ENCODE results near the gene PCDHGA6. TPM values are rescaled to one million over a fixed set of nuclear protein-coding genes. Genes with fewer than 3 reads are reported as not detected.

Gene PCDHGA6
- total and polyA plus RNA-seq, 2 of the 8 experiments (the other 6 are each of a cell fraction or from before 2014, with no cell fraction given), result 1.4 to 2.0 TPM

DNA sequence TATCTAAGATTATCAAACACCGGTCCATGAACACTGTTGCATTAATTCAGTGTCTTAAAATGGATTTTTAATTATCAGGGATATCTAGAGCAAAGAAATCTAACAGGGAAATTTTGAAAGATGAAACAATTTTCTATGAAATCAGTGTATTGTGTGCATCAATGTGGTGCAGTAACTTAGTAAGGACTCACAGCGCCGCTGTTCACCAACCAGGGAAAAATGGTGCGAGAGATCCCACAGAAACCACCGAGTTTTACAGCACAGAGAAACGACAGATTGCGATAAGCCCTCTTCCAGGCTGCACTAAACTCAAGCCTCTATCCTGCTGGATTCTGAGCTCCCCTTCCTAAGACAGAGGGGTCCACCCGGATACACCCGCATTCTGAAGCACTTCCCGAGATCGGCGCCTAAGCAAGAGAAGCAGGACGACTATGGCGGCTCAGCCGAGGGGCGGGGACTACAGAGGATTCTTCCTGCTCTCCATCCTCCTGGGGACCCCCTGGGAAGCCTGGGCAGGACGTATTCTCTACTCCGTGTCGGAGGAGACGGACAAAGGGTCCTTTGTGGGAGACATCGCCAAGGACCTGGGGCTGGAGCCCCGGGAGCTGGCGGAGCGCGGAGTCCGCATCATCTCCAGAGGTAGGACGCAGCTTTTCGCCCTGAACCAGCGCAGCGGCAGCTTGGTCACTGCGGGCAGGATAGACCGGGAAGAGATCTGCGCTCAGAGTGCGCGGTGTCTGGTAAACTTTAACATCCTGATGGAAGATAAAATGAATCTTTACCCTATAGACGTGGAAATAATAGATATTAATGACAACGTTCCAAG lies 9.0 kb downstream of the PCDHGA6 start, which contains the start of gene PCDHGA7:
Gene PCDHGA7 (plus strand): TSS at position 274 of the 826 bp plus-strand sequence. CDS start 158 bp downstream, at position 432.
- Histone ChIP-seq H2AFZ (ENCODE audit: low read length) (no peak within 1 kb of the TSS), H2BK20ac (ENCODE audit: low read length) (no peak within 1 kb of the TSS), H3K4ac (replicated peaks; ENCODE audit: insufficient read length, low read depth, low read length) (no peak within 1 kb of the TSS), H3K9me3 (ENCODE audit: insufficient read depth in 2 of 2, low read depth in 1 of 2, low read length in 1 of 2) (peaks cover 22 to 26% of the 10 kb centered on the region in 2 experiments), H3K79me2 (ENCODE audit: control insufficient read depth in 1 of 2, insufficient read depth in 2 of 2, low read length in 2 of 2) (no peaks in the 10 kb centered on the region), H4K91ac (replicated peaks; ENCODE audit: insufficient read length, low read length) (no peak within 1 kb of the TSS), H2AK5ac (ENCODE audit: low read depth, low read length) (no peak within 1 kb of the TSS), H3K18ac (ENCODE audit: extremely low read depth, low read length) (no peak within 1 kb of the TSS), H3K4me3 (ENCODE audit: extremely low read depth in 1 of 4, insufficient read depth in 2 of 4, low read depth in 3 of 4, low read length in 4 of 4) (no peak within 1 kb of the TSS), H3K14ac (ENCODE audit: insufficient read length) (no peak within 1 kb of the TSS), H4K8ac (ENCODE audit: extremely low read depth, insufficient read depth, low read length) (no peak within 1 kb of the TSS; the same call in 1 of the 2 replicates), H3K9ac (replicated peaks in 1 of 4; ENCODE audit: extremely low read depth in 1 of 4, low read depth in 3 of 4, low read length in 3 of 4) (no peak within 1 kb of the TSS), H3K27me3 (replicated peaks in 1 of 4; ENCODE audit: control insufficient read depth in 3 of 4, extremely low read depth in 1 of 4, insufficient read depth in 3 of 4, low read length in 3 of 4) (no peaks in the 10 kb centered on the region), H2BK120ac (replicated peaks; ENCODE audit: low read depth, low read length) (no peak within 1 kb of the TSS), H4K20me1 (replicated peaks in 1 of 2; ENCODE audit: control insufficient read depth in 1 of 2, insufficient read depth in 2 of 2, low read length in 2 of 2) (no peaks in the 10 kb centered on the region), H3K23ac (ENCODE audit: insufficient read length) (no peak within 1 kb of the TSS), H2BK5ac (ENCODE audit: low read depth, low read length) (no peak within 1 kb of the TSS), H4K5ac (ENCODE audit: insufficient read length, low read depth, low read length) (no peak within 1 kb of the TSS), H2BK15ac (ENCODE audit: low read length) (no peak within 1 kb of the TSS), H3K4me1 (replicated peaks in 1 of 4; ENCODE audit: control insufficient read depth in 3 of 4, insufficient read depth in 4 of 4, low read length in 3 of 4) (no peaks in the 10 kb centered on the region), H3K36me3 (ENCODE audit: control insufficient read depth in 2 of 4, insufficient read depth in 4 of 4, low read length in 3 of 4) (no peaks in the 10 kb centered on the region; a peak in 1 of 8 replicates), H3K23me2 (ENCODE audit: low read depth, low read length) (no peaks in the 10 kb centered on the region; the same call in 1 of the 2 replicates), H3K56ac (replicated peaks; ENCODE audit: insufficient read length, low read depth, low read length) (no peak within 1 kb of the TSS), H2BK12ac (ENCODE audit: low read depth, low read length) (no peak within 1 kb of the TSS), H3K79me1 (ENCODE audit: low read depth, low read length) (no peaks in the 10 kb centered on the region), H3K4me2 (ENCODE audit: insufficient read depth in 1 of 2, low read depth in 2 of 2, low read length in 2 of 2) (no peak within 1 kb of the TSS), H3K27ac (ENCODE audit: low read depth, low read length) (no peak within 1 kb of the TSS)
- WGBS, 2 experiments (ENCODE audit: extremely low coverage in 1 of 2, insufficient coverage in 1 of 2, insufficient read length in 1 of 2, insufficient replicate concordance in 2 of 2, low coverage in 1 of 2, low lambda C conversion rate in 2 of 2, missing lambda C conversion rate in 1 of 2), result 95% methylated on average over 37 of the region's 37 CpGs; no CpG with 5 or more reads in 1 of the 2 experiments
- no peak for FAIRE-seq
- ChIA-PET CTCF (ENCODE audit: partially characterized antibody) (interaction anchor here (0.7 to 1.0 kb wide), 3 partner anchors 27 to 160 kb away, joined by 3 to 4 read pairs (median 3); partner anchors contain the start of gene PCDHB14), POLR2A (ENCODE audit: partially characterized antibody) (no interaction called here)
- no peak for DNase-seq (ENCODE audit: low read depth in 1 of 2, low spot score in 2 of 2)
- TF ChIP-seq, protein P1, sequence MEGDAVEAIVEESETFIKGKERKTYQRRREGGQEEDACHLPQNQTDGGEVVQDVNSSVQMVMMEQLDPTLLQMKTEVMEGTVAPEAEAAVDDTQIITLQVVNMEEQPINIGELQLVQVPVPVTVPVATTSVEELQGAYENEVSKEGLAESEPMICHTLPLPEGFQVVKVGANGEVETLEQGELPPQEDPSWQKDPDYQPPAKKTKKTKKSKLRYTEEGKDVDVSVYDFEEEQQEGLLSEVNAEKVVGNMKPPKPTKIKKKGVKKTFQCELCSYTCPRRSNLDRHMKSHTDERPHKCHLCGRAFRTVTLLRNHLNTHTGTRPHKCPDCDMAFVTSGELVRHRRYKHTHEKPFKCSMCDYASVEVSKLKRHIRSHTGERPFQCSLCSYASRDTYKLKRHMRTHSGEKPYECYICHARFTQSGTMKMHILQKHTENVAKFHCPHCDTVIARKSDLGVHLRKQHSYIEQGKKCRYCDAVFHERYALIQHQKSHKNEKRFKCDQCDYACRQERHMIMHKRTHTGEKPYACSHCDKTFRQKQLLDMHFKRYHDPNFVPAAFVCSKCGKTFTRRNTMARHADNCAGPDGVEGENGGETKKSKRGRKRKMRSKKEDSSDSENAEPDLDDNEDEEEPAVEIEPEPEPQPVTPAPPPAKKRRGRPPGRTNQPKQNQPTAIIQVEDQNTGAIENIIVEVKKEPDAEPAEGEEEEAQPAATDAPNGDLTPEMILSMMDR (IDR thresholded peaks at IDR 0.05; ENCODE audit: control extremely low read depth in 1 of 3, insufficient read depth in 1 of 3, low read depth in 1 of 3, low read length in 3 of 3), result no peak
- TF ChIP-seq TAF1 (IDR thresholded peaks at IDR 0.05; ENCODE audit: low read depth, low read length) (no peak), YY1 (IDR thresholded peaks at IDR 0.05; ENCODE audit: low read depth, low read length) (no peak), SUZ12 (IDR thresholded peaks at IDR 0.05; ENCODE audit: low read length) (no peak), RBBP5 (IDR thresholded peaks at IDR 0.05; ENCODE audit: borderline replicate concordance, low read depth, low read length) (no peak), FOSL1 (IDR thresholded peaks at IDR 0.05; ENCODE audit: insufficient read depth, low read depth, low read length) (no peak), CTBP2 (IDR thresholded peaks at IDR 0.05; ENCODE audit: borderline replicate concordance, insufficient read depth, insufficient read length, low read length) (no peak), SP1 (IDR thresholded peaks at IDR 0.05; ENCODE audit: low read depth, low read length) (no peak), CREB1 (IDR thresholded peaks at IDR 0.05) (no peak)

All from H1 (cell line).